A549 treated with GW870086 at 1 μM for 4 hours (cell line): Measurements from ENCODE around the gene ZNF474. TPM values are rescaled to one million over a fixed set of nuclear protein-coding genes. Genes with fewer than 3 reads are reported as not detected.

Experiments used
- total RNA-seq: library from RNA; stranded (reverse); fragments of 200-300 nt; extraction: Qiagen RNA extraction; gene quantifications from 5 replicates; pipeline ENCODE4 v1.2.3, GENCODE V29; 2022; ENCODE audit warnings: low read depth

ZNF474 gene
- 0.18 to 0.31 TPM (median 0.21 TPM) in 5 replicates for total RNA-seq

DNA sequence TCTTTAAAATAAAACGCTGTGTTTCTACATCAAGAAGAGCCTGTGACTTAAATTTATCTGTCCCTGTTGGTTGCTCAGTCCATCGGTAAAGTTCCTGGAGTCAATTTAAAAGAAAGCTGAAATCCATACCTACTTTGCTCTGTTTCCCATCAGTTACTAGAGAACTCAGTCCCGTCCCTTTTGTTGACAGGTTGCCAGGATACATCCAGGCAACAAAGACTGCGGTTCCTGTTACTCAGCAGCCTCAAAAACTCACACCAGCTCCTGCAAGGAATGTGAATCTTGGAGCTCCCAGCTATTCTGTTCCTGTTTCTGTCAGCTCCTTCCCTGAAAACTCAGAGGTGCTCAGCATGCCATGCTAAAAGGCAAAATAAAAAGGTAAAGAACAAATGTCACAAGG lies at the start of gene ZNF474:
TSS of gene ZNF474 (plus strand) at position 241 of the 400 bp plus-strand sequence. CDS start 22,445 bp downstream, outside the sequence.

Other genes with a start within 250 kb of the ZNF474 start
- gene SRFBP1, start 167.6 kb upstream of the ZNF474 start, total RNA-seq: 8.2 to 12.2 TPM (median 11.3 TPM) in 5 replicates
- gene LOX, start 51.3 kb upstream of the ZNF474 start, total RNA-seq: 0.93 to 2.5 TPM (median 1.4 TPM) in 5 replicates
- not detected in 5 replicates for gene SNCAIP, start 182.7 kb downstream of the ZNF474 start, total RNA-seq